SK-N-SH (cell line): ENCODE measurements around the gene CELSR1. TPM values are rescaled to one million over a fixed set of nuclear protein-coding genes. Genes with fewer than 3 reads are reported as not detected.

Experiments used
- CTCF ChIA-PET: fragments of 300-600, 350-600 bp; formaldehyde crosslinking; extraction: SDS; loops from one replicate; lab custom pipeline; 2021; lab: Yijun Ruan, JAX
- POLR2A ChIA-PET: fragments of 350-600 bp; sonication (Branson Sonifier 250); formaldehyde crosslinking; extraction: SDS; loops from one replicate; lab custom pipeline; 2020; ENCODE audit warnings: antibody characterized with exemption, inconsistent platforms; lab: Yijun Ruan, JAX
- DNase-seq: peaks from one replicate; pipeline ENCODE4 v3.0.0; 2012
- H2AFZ ChIP-seq: fragments of 200-600 bp; sonication (generic); 2 replicates; pipeline ENCODE4 v1.8.1; 2016; ENCODE audit warnings: antibody characterized with exemption, mild to moderate bottlenecking, low read depth
- H3F3A ChIP-seq: fragments of 200-600 bp; sonication (generic); replicated peaks from 2 replicates; pipeline ENCODE3; 2016; ENCODE audit warnings: antibody characterized with exemption, mild to moderate bottlenecking; ENCODE audit not compliant: insufficient read depth
- H3K27ac ChIP-seq, 2 experiments: fragments of 200-500 bp in 1 of 2; fragments of 200-600 bp in 1 of 2; sonication (Bioruptor generic) in 1 of 2; sonication (generic), shearing (Covaris generic) in 1 of 2; 2 replicates each; pipeline versions ENCODE4 v1.5.1 to v1.6.1; 2014 to 2016; ENCODE audit warnings: low read depth in 2 of 2, inconsistent platforms in 1 of 2, low read length in 1 of 2, mild to moderate bottlenecking in 1 of 2, mixed read lengths in 1 of 2
- H3K27me3 ChIP-seq: fragments of 200-600 bp; sonication (generic), shearing (Covaris generic); 2 replicates; pipeline ENCODE4 v1.6.1; 2016; ENCODE audit warnings: mixed run types; ENCODE audit not compliant: insufficient read depth
- H3K36me3 ChIP-seq, 2 experiments: fragments of 200-500 bp in 1 of 2; fragments of 200-600 bp in 1 of 2; sonication (Bioruptor generic) in 1 of 2; sonication (generic) in 1 of 2; replicated peaks in 1 of 2; 2 replicates each; pipeline versions ENCODE3 to v1.5.1; 2014 to 2016; ENCODE audit warnings: low read length in 1 of 2, mild to moderate bottlenecking in 1 of 2; ENCODE audit not compliant: insufficient read depth in 2 of 2, control insufficient read depth in 1 of 2
- H3K4me1 ChIP-seq, 2 experiments: fragments of 200-500 bp in 1 of 2; fragments of 200-600 bp in 1 of 2; sonication (Bioruptor generic) in 1 of 2; sonication (generic), shearing (Covaris generic) in 1 of 2; 2 replicates each; pipeline versions ENCODE4 v1.5.1 to v1.6.1; 2014 to 2016; ENCODE audit warnings: low read depth in 1 of 2, low read length in 1 of 2, mixed run types in 1 of 2; ENCODE audit not compliant: insufficient read depth in 2 of 2, control insufficient read depth in 1 of 2
- H3K4me2 ChIP-seq: fragments of 200-600 bp; sonication (generic), shearing (Covaris generic); 2 replicates; pipeline ENCODE4 v1.6.1; 2017; ENCODE audit warnings: mixed run types
- H3K4me3 ChIP-seq, 2 experiments: fragments of 200-500 bp in 1 of 2; fragments of 200-600 bp in 1 of 2; sonication (Bioruptor generic) in 1 of 2; sonication (generic), shearing (Covaris generic) in 1 of 2; 2 replicates each; pipeline versions ENCODE4 v1.5.1 to v1.8.1; 2014 to 2016; ENCODE audit warnings: low read depth in 2 of 2, inconsistent platforms in 1 of 2, low read length in 1 of 2, mild to moderate bottlenecking in 1 of 2, mixed read lengths in 1 of 2, moderate library complexity in 1 of 2
- H3K79me2 ChIP-seq: fragments of 200-600 bp; sonication (generic); 2 replicates; pipeline ENCODE4 v1.8.1; 2017; ENCODE audit warnings: mild to moderate bottlenecking; ENCODE audit not compliant: insufficient read depth
- H3K9ac ChIP-seq: fragments of 200-600 bp; sonication (generic); 2 replicates; pipeline ENCODE4 v1.6.1; 2017; ENCODE audit warnings: mixed run types
- H3K9me2 ChIP-seq: fragments of 200-600 bp; sonication (generic); 2 replicates; pipeline ENCODE4 v1.6.1; 2017; ENCODE audit warnings: mixed run types
- H3K9me3 ChIP-seq: fragments of 200-600 bp; sonication (generic); 2 replicates; pipeline ENCODE4 v1.6.1; 2017; ENCODE audit warnings: mixed run types, mild to moderate bottlenecking, moderate library complexity
- H4K20me1 ChIP-seq: fragments of 200-600 bp; sonication (generic); 2 replicates; pipeline ENCODE4 v1.6.1; 2017; ENCODE audit warnings: mild to moderate bottlenecking, mixed run types; ENCODE audit not compliant: insufficient read depth
- ELF1 ChIP-seq: IDR thresholded peaks from 2 replicates; pipeline ENCODE4 v1.4.0; 2012
- EZH2phosphoT487 ChIP-seq: fragments of 200-600 bp; sonication (generic); IDR thresholded peaks from 2 replicates; pipeline ENCODE4 v1.6.1; 2017; ENCODE audit warnings: low read depth, mixed run types, mild to moderate bottlenecking, antibody characterized with exemption, moderate library complexity, borderline replicate concordance
- FOXJ3 ChIP-seq: sonication (generic); formaldehyde crosslinking; IDR thresholded peaks from 2 replicates; pipeline ENCODE4 v1.5.1; 2020; ENCODE audit warnings: mild to moderate bottlenecking, missing genetic modification reagents
- FOXM1 ChIP-seq: IDR thresholded peaks from 2 replicates; pipeline ENCODE4 v1.4.0; 2012; ENCODE audit warnings: low read depth, mild to moderate bottlenecking
- IRF3 ChIP-seq: fragments of 150-350 bp; IDR thresholded peaks from 2 replicates; pipeline ENCODE4 v1.6.1; 2016; ENCODE audit warnings: mild to moderate bottlenecking, low read depth, low read length
- MEF2A ChIP-seq: IDR thresholded peaks from 2 replicates; pipeline ENCODE4 v1.4.0; 2012; ENCODE audit warnings: low read depth, borderline replicate concordance
- MXI1 ChIP-seq: IDR thresholded peaks from 2 replicates; pipeline ENCODE4 v1.6.1; 2012; ENCODE audit warnings: mild to moderate bottlenecking, low read depth, low read length, improper control_type of control experiment
- NFIC ChIP-seq: IDR thresholded peaks from 2 replicates; pipeline ENCODE4 v1.4.0; 2012; ENCODE audit warnings: borderline replicate concordance
- RFX5 ChIP-seq: IDR thresholded peaks from 2 replicates; pipeline ENCODE4 v1.6.1; 2012; ENCODE audit warnings: mild to moderate bottlenecking, improper control_type of control experiment, low read length
- SIN3A ChIP-seq: IDR thresholded peaks from 2 replicates; pipeline ENCODE4 v1.6.1; 2012; ENCODE audit warnings: low read depth, mild to moderate bottlenecking, low read length, moderate library complexity, borderline replicate concordance
- TCF12 ChIP-seq: IDR thresholded peaks from 2 replicates; pipeline ENCODE4 v1.4.0; 2012
- USF2 ChIP-seq: fragments of 150-350 bp; IDR thresholded peaks from 2 replicates; pipeline ENCODE4 v1.6.1; 2017; ENCODE audit warnings: antibody characterized with exemption, low read length, low read depth, borderline replicate concordance
- ZBTB33 ChIP-seq: IDR thresholded peaks from 2 replicates; pipeline ENCODE4 v1.4.0; 2012; ENCODE audit warnings: low read depth, borderline replicate concordance
- WGBS: methylation state at CpG from one replicate; pipeline ENCODE4 v1.1.6; 2017; ENCODE audit warnings: low lambda C conversion rate; 5-methylcytosine and 5-hydroxymethylcytosine counted together
- polyA plus RNA-seq, 3 experiments: library from polyadenylated mRNA; depleted of rRNA; stranded (reverse); fragments of >200 nt; gene quantifications; 2 replicates each; pipeline ENCODE4 v1.2.3, GENCODE V29; 2012

The CELSR1 gene
- polyA plus RNA-seq, 1 of the 3 experiments (the other 2 are of a cell fraction) = 5.0 TPM

- H3K4me2 ChIP-seq = no peak overlapping the region
- no peak overlapping the region for H3K9ac ChIP-seq
- no peaks in the 10 kb centered on the region for H4K20me1 ChIP-seq
- POLR2A ChIA-PET = no interaction called here
- no peak overlapping the region for H3K4me3 ChIP-seq
- 78% methylated on average over 19 of the region's 27 CpGs for WGBS
- H3K4me1 ChIP-seq = no peaks in the 10 kb centered on the region; a peak in 1 of 4 replicates
- no peak overlapping the region for H2AFZ ChIP-seq
- H3K27ac ChIP-seq = no peak overlapping the region
- H3K27me3 ChIP-seq = no peaks in the 10 kb centered on the region
- no peak for DNase-seq
- H3F3A ChIP-seq = no peaks in the 10 kb centered on the region
- no peaks in the 10 kb centered on the region; the same call in 1 of the 2 replicates for H3K9me3 ChIP-seq
- CTCF ChIA-PET = interaction anchor here (0.7 to 3.4 kb wide), 2 partner anchors 10 to 164 kb away, joined by 3 to 12 read pairs; no protein-coding TSS in a partner anchor
- H3K9me2 ChIP-seq = no peaks in the 10 kb centered on the region
- H3K79me2 ChIP-seq = no peaks in the 10 kb centered on the region
- TF ChIP-seq ELF1 = no peak
- no peak for TF ChIP-seq MXI1
- no peak for TF ChIP-seq FOXM1
- no peak for TF ChIP-seq NFIC
- no peak for TF ChIP-seq RFX5
- no peak for TF ChIP-seq ZBTB33
- TF ChIP-seq SIN3A = no peak
- TF ChIP-seq MEF2A = no peak
- no peak for TF ChIP-seq FOXJ3 (CRISPR knock-in tag)
- TF ChIP-seq IRF3 = no peak
- TF ChIP-seq EZH2phosphoT487 = no peak
- no peak for TF ChIP-seq TCF12
- TF ChIP-seq, all 33 proteins: peak for 0
- peaks cover 0 to 5% of the 10 kb centered on the region in 2 experiments for H3K36me3 ChIP-seq
These were observed 159.6 kb downstream of the CELSR1 start for GRCh38 chr22:46377525-46378425.

- H3K27me3 ChIP-seq = no peaks in the 10 kb centered on the region
- ChIA-PET CTCF (interaction anchor here (0.7 to 3.4 kb wide), 2 partner anchors 10 to 165 kb away, joined by 3 to 12 read pairs; no protein-coding TSS in a partner anchor), POLR2A (no interaction called here)
- no peak overlapping the region for H2AFZ ChIP-seq
- H3K4me2 ChIP-seq = no peak overlapping the region
- H3K4me1 ChIP-seq = no peaks in the 10 kb centered on the region; a peak in 1 of 4 replicates
- H3F3A ChIP-seq = no peaks in the 10 kb centered on the region
- H3K79me2 ChIP-seq = no peaks in the 10 kb centered on the region
- no peak overlapping the region for H3K27ac ChIP-seq
- peaks cover 0 to 5% of the 10 kb centered on the region in 2 experiments for H3K36me3 ChIP-seq
- DNase-seq = no peak
- H4K20me1 ChIP-seq = no peaks in the 10 kb centered on the region
- H3K9ac ChIP-seq = no peak overlapping the region
- H3K4me3 ChIP-seq = no peak overlapping the region
- TF ChIP-seq USF2 = no peak
- H3K9me2 ChIP-seq = no peaks in the 10 kb centered on the region
- WGBS = 80% methylated on average over 15 of the region's 19 CpGs
- H3K9me3 ChIP-seq = no peaks in the 10 kb centered on the region; the same call in 1 of the 2 replicates
These were observed 160.4 kb downstream of the CELSR1 start for GRCh38 chr22:46376908-46377524.
